Testis (tissue), 2 donors: ENCODE data around the gene MYOM1.

Experiments
- CTCF ChIP-seq, 3 experiments: fragments of 450-650 bp in 2 of 3; fragments of 200-600 bp in 1 of 3; sonication (generic) in 1 of 3; IDR thresholded peaks; one replicate each; pipeline ENCODE4 v1.5.1; 2016 to 2019; ENCODE audit warnings: antibody characterized with exemption in 3 of 3, mild to moderate bottlenecking in 2 of 3, moderate library complexity in 1 of 3
- POLR2A ChIP-seq: fragments of 450-650 bp; IDR thresholded peaks from one replicate; pipeline ENCODE4 v1.6.1; 2017; ENCODE audit warnings: antibody characterized with exemption, mild to moderate bottlenecking, moderate library complexity

GRCh38 chr18:3036108-3036507 lies 183.7 kb downstream of the MYOM1 start:
- TF ChIP-seq CTCF (IDR thresholded peaks at IDR 0.05) (no peak), POLR2A (no peak)
